COLO668 (cell line): ENCODE results near the gene RDH14.
A peak's percentile ranks its signal among the peaks of the same experiment; 100 is the strongest.

Source experiments
- DNase-seq: peaks from one replicate; lab custom pipeline; 2025; ENCODE audit not compliant: unreplicated experiment; lab: John Stamatoyannopoulos, UW

The RDH14 gene

GRCh38 chr2:18560031-18560796 is at the start of gene RDH14:
RDH14 (minus strand) TSS chr2:18560653; CDS start chr2:18560572, 81 bp downstream.
- DNase-seq = peak; percentile 93

GRCh38 chr2:18610090-18610489 is 49.6 kb upstream of the RDH14 start:
- no peak for DNase-seq

GRCh38 chr2:18605115-18605514 is 44.7 kb upstream of the RDH14 start:
- DNase-seq = no peak

- no peak for DNase-seq
These were observed 44.1 kb upstream of the RDH14 start for GRCh38 chr2:18604531-18604885.

- no peak for DNase-seq
These were observed 43.5 kb upstream of the RDH14 start for GRCh38 chr2:18603854-18604530.

- no peak for DNase-seq
These were observed 41.8 kb upstream of the RDH14 start for GRCh38 chr2:18602298-18602697.

GRCh38 chr2:18600255-18600613 is 39.8 kb upstream of the RDH14 start:
- DNase-seq = no peak

GRCh38 chr2:18599509-18600254 is 39.2 kb upstream of the RDH14 start:
- DNase-seq = no peak

GRCh38 chr2:18598848-18599484 is 38.5 kb upstream of the RDH14 start:
- no peak for DNase-seq

GRCh38 chr2:18597618-18598017 is 37.2 kb upstream of the RDH14 start:
- no peak for DNase-seq

- DNase-seq = no peak
These were observed 36.5 kb upstream of the RDH14 start for GRCh38 chr2:18596993-18597392.

- no peak for DNase-seq
These were observed 33.0 kb upstream of the RDH14 start for GRCh38 chr2:18593496-18593895.

- DNase-seq = no peak
These were observed 31.9 kb upstream of the RDH14 start for GRCh38 chr2:18592372-18592771.

- DNase-seq = no peak
These were observed 28.9 kb upstream of the RDH14 start, which contains the start of gene NT5C1B for GRCh38 chr2:18589354-18589753. NT5C1B (minus strand) TSS chr2:18589569; CDS start chr2:18589468, 101 bp downstream.

- no peak for DNase-seq
These were observed 28.3 kb upstream of the RDH14 start for GRCh38 chr2:18588802-18589201.

GRCh38 chr2:18588049-18588448 is 27.6 kb upstream of the RDH14 start:
- no peak for DNase-seq

GRCh38 chr2:18585526-18585925 is 25.1 kb upstream of the RDH14 start:
- no peak for DNase-seq

GRCh38 chr2:18584608-18584954 is 24.1 kb upstream of the RDH14 start:
- no peak for DNase-seq

GRCh38 chr2:18583905-18584607 is 23.6 kb upstream of the RDH14 start:
- no peak for DNase-seq

GRCh38 chr2:18580606-18581005 is 20.2 kb upstream of the RDH14 start:
- no peak for DNase-seq

- no peak for DNase-seq
These were observed 17.6 kb upstream of the RDH14 start for GRCh38 chr2:18578033-18578432.
